ENCODE measurements around the gene EBF3. TPM values are rescaled to one million over a fixed set of nuclear protein-coding genes. Genes with fewer than 3 reads are reported as not detected.

EBF3 gene
- total and polyA plus RNA-seq, 2 experiments from 2014 or later: 0.27 to 0.49 TPM

DNA sequence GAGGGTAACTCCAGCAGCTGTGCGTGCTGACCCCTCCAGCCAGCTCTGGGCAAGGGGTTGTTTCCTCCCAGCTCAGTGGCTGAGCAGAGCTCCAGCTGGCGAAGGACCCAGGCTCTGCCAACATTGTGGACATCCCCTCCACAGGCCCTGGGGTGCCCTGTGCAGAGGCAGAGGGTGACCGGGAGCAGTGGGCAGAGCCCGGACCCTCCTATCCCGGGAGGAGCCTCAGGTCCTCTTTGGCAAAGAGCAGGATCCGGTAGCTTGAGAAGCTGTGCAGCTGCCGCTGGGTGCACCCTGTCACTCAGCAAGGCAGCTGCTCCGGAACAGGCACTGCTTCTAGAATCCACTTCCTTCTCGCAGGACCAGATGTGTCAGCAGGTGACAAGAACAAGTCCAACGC lies 175.9 kb downstream of the EBF3 start:
- H3K4me2 ChIP-seq: no peak overlapping the region
- Mint-ChIP-seq H3K4me1 (no peaks in the 10 kb centered on the region), H3K4me3 (no peak overlapping the region), H3K27ac (no peak overlapping the region), H3K9me3 (no peaks in the 10 kb centered on the region; the same call in 2 of the 3 replicates), H3K27me3 (ENCODE audit: insufficient read depth, low read depth, poor library complexity) (peaks cover 5% of the 10 kb centered on the region), H3K36me3 (ENCODE audit: low read depth) (no peaks in the 10 kb centered on the region)
- no peak overlapping the region for H3K27ac ChIP-seq (ENCODE audit: low read depth)
- no peaks in the 10 kb centered on the region for H3K9me2 ChIP-seq (ENCODE audit: insufficient read depth)
- no peaks in the 10 kb centered on the region for H3K36me3 ChIP-seq (ENCODE audit: insufficient read depth)
- TF ChIP-seq, protein P1, sequence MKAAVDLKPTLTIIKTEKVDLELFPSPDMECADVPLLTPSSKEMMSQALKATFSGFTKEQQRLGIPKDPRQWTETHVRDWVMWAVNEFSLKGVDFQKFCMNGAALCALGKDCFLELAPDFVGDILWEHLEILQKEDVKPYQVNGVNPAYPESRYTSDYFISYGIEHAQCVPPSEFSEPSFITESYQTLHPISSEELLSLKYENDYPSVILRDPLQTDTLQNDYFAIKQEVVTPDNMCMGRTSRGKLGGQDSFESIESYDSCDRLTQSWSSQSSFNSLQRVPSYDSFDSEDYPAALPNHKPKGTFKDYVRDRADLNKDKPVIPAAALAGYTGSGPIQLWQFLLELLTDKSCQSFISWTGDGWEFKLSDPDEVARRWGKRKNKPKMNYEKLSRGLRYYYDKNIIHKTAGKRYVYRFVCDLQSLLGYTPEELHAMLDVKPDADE (IDR thresholded peaks at IDR 0.05): no peak
- TF ChIP-seq, protein P2, sequence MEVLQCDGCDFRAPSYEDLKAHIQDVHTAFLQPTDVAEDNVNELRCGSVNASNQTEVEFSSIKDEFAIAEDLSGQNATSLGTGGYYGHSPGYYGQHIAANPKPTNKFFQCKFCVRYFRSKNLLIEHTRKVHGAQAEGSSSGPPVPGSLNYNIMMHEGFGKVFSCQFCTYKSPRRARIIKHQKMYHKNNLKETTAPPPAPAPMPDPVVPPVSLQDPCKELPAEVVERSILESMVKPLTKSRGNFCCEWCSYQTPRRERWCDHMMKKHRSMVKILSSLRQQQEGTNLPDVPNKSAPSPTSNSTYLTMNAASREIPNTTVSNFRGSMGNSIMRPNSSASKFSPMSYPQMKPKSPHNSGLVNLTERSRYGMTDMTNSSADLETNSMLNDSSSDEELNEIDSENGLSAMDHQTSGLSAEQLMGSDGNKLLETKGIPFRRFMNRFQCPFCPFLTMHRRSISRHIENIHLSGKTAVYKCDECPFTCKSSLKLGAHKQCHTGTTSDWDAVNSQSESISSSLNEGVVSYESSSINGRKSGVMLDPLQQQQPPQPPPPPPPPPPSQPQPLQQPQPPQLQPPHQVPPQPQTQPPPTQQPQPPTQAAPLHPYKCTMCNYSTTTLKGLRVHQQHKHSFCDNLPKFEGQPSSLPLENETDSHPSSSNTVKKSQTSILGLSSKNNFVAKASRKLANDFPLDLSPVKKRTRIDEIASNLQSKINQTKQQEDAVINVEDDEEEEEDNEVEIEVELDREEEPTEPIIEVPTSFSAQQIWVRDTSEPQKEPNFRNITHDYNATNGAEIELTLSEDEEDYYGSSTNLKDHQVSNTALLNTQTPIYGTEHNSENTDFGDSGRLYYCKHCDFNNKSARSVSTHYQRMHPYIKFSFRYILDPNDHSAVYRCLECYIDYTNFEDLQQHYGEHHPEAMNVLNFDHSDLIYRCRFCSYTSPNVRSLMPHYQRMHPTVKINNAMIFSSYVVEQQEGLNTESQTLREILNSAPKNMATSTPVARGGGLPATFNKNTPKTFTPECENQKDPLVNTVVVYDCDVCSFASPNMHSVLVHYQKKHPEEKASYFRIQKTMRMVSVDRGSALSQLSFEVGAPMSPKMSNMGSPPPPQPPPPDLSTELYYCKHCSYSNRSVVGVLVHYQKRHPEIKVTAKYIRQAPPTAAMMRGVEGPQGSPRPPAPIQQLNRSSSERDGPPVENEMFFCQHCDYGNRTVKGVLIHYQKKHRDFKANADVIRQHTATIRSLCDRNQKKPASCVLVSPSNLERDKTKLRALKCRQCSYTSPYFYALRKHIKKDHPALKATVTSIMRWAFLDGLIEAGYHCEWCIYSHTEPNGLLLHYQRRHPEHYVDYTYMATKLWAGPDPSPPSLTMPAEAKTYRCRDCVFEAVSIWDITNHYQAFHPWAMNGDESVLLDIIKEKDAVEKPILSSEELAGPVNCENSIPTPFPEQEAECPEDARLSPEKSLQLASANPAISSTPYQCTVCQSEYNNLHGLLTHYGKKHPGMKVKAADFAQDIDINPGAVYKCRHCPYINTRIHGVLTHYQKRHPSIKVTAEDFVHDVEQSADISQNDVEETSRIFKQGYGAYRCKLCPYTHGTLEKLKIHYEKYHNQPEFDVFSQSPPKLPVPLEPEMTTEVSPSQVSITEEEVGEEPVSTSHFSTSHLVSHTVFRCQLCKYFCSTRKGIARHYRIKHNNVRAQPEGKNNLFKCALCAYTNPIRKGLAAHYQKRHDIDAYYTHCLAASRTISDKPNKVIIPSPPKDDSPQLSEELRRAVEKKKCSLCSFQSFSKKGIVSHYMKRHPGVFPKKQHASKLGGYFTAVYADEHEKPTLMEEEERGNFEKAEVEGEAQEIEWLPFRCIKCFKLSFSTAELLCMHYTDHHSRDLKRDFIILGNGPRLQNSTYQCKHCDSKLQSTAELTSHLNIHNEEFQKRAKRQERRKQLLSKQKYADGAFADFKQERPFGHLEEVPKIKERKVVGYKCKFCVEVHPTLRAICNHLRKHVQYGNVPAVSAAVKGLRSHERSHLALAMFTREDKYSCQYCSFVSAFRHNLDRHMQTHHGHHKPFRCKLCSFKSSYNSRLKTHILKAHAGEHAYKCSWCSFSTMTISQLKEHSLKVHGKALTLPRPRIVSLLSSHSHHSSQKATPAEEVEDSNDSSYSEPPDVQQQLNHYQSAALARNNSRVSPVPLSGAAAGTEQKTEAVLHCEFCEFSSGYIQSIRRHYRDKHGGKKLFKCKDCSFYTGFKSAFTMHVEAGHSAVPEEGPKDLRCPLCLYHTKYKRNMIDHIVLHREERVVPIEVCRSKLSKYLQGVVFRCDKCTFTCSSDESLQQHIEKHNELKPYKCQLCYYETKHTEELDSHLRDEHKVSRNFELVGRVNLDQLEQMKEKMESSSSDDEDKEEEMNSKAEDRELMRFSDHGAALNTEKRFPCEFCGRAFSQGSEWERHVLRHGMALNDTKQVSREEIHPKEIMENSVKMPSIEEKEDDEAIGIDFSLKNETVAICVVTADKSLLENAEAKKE (CRISPR knock-in tag; IDR thresholded peaks at IDR 0.05): no peak
- TF ChIP-seq STAT1 (IDR thresholded peaks at IDR 0.05; ENCODE audit: unreplicated experiment): no peak
- TF ChIP-seq CREB1 (CRISPR knock-in tag; IDR thresholded peaks at IDR 0.05; ENCODE audit: low read depth): no peak
- TF ChIP-seq ZNF331 (CRISPR knock-in tag; IDR thresholded peaks at IDR 0.05; ENCODE audit: low read depth): no peak
- TF ChIP-seq NANOG (IDR thresholded peaks at IDR 0.05; ENCODE audit: borderline replicate concordance): no peak
- no peak for TF ChIP-seq EZH2 (IDR thresholded peaks at IDR 0.05; ENCODE audit: low read depth, unreplicated experiment)
- no peak for TF ChIP-seq EZH2phosphoT487 (IDR thresholded peaks at IDR 0.05; ENCODE audit: unreplicated experiment)
- TF ChIP-seq, protein P3, sequence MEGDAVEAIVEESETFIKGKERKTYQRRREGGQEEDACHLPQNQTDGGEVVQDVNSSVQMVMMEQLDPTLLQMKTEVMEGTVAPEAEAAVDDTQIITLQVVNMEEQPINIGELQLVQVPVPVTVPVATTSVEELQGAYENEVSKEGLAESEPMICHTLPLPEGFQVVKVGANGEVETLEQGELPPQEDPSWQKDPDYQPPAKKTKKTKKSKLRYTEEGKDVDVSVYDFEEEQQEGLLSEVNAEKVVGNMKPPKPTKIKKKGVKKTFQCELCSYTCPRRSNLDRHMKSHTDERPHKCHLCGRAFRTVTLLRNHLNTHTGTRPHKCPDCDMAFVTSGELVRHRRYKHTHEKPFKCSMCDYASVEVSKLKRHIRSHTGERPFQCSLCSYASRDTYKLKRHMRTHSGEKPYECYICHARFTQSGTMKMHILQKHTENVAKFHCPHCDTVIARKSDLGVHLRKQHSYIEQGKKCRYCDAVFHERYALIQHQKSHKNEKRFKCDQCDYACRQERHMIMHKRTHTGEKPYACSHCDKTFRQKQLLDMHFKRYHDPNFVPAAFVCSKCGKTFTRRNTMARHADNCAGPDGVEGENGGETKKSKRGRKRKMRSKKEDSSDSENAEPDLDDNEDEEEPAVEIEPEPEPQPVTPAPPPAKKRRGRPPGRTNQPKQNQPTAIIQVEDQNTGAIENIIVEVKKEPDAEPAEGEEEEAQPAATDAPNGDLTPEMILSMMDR (conservative IDR thresholded peaks at IDR 0.05; ENCODE audit: low read depth in 2 of 2): no peak
- no peak for TF ChIP-seq JUNB (IDR thresholded peaks at IDR 0.05; ENCODE audit: unreplicated experiment)
- no peak for TF ChIP-seq ZNF114 (CRISPR knock-in tag; IDR thresholded peaks at IDR 0.05)
- no peak for TF ChIP-seq POLR2AphosphoS5 (IDR thresholded peaks at IDR 0.05; ENCODE audit: low read depth)
- TF ChIP-seq, protein P4, sequence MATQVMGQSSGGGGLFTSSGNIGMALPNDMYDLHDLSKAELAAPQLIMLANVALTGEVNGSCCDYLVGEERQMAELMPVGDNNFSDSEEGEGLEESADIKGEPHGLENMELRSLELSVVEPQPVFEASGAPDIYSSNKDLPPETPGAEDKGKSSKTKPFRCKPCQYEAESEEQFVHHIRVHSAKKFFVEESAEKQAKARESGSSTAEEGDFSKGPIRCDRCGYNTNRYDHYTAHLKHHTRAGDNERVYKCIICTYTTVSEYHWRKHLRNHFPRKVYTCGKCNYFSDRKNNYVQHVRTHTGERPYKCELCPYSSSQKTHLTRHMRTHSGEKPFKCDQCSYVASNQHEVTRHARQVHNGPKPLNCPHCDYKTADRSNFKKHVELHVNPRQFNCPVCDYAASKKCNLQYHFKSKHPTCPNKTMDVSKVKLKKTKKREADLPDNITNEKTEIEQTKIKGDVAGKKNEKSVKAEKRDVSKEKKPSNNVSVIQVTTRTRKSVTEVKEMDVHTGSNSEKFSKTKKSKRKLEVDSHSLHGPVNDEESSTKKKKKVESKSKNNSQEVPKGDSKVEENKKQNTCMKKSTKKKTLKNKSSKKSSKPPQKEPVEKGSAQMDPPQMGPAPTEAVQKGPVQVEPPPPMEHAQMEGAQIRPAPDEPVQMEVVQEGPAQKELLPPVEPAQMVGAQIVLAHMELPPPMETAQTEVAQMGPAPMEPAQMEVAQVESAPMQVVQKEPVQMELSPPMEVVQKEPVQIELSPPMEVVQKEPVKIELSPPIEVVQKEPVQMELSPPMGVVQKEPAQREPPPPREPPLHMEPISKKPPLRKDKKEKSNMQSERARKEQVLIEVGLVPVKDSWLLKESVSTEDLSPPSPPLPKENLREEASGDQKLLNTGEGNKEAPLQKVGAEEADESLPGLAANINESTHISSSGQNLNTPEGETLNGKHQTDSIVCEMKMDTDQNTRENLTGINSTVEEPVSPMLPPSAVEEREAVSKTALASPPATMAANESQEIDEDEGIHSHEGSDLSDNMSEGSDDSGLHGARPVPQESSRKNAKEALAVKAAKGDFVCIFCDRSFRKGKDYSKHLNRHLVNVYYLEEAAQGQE (IDR thresholded peaks at IDR 0.05; ENCODE audit: unreplicated experiment): no peak
- no peak for ATAC-seq
- H2AFZ ChIP-seq: no peak overlapping the region
- no peak overlapping the region for H3K4me3 ChIP-seq
- H3F3A ChIP-seq (replicated peaks; ENCODE audit: low read depth): no peaks in the 10 kb centered on the region
- no peak for DNase-seq (ENCODE audit: low spot score)
- H3K27me3 ChIP-seq (ENCODE audit: insufficient read depth): no peaks in the 10 kb centered on the region
- H4K20me1 ChIP-seq (replicated peaks; ENCODE audit: insufficient read depth): no peaks in the 10 kb centered on the region
- no peaks in the 10 kb centered on the region for H3K4me1 ChIP-seq (ENCODE audit: insufficient read depth)
- H3K79me2 ChIP-seq (replicated peaks; ENCODE audit: insufficient read depth): no peaks in the 10 kb centered on the region
